GM12874 (cell line): ENCODE results near the gene C16orf74.

ENCODE experiments used
- CTCF ChIP-seq: IDR thresholded peaks from 2 replicates; pipeline ENCODE4 v1.5.1; 2011; ENCODE audit warnings: low read depth, mild to moderate bottlenecking, control low read depth, low read length, moderate library complexity; ENCODE audit not compliant: insufficient read depth

The C16orf74 gene

GRCh38 chr16:85715169-85716021 lies 35.5 kb downstream of the C16orf74 start:
- no peak for TF ChIP-seq CTCF

GRCh38 chr16:85712801-85713200 lies 38.1 kb downstream of the C16orf74 start:
- TF ChIP-seq CTCF = no peak

- no peak for TF ChIP-seq CTCF
These were observed 38.8 kb downstream of the C16orf74 start for GRCh38 chr16:85711982-85712587.

GRCh38 chr16:85710732-85711131 lies 40.2 kb downstream of the C16orf74 start:
- no peak for TF ChIP-seq CTCF

GRCh38 chr16:85709766-85710585 lies 40.9 kb downstream of the C16orf74 start:
- TF ChIP-seq CTCF = no peak

- no peak for TF ChIP-seq CTCF
These were observed 42.6 kb downstream of the C16orf74 start for GRCh38 chr16:85708338-85708737.

GRCh38 chr16:85707528-85708095 lies 43.3 kb downstream of the C16orf74 start:
- TF ChIP-seq CTCF = no peak
